ENCODE data around the gene DTNBP1.
"Not testable (repeated sequence)": the region's sequence is repeated elsewhere in the genome, so short reads cannot be mapped to it uniquely, and the experiment has no call there.

DTNBP1 gene

GRCh38 chr6:15666896-15667295, 4.1 kb upstream of the DTNBP1 start:
- DNase-seq (ENCODE audit: low read depth): not testable (repeated sequence)

GRCh38 chr6:15665237-15665636, 2.4 kb upstream of the DTNBP1 start:
- no peak for DNase-seq (ENCODE audit: low read depth)

- no peak for DNase-seq (ENCODE audit: low read depth)
Observed at GRCh38 chr6:15663130-15663871, 473 bp upstream of the DTNBP1 start.

- no peak for DNase-seq (ENCODE audit: low read depth)
Observed at GRCh38 chr6:15661853-15662325, 939 bp downstream of the DTNBP1 start.

- DNase-seq (ENCODE audit: low read depth): no peak
Observed at GRCh38 chr6:15659181-15659580, 3.6 kb downstream of the DTNBP1 start.

GRCh38 chr6:15658181-15658744, 4.6 kb downstream of the DTNBP1 start:
- no peak for DNase-seq (ENCODE audit: low read depth)

GRCh38 chr6:15657290-15657689, 5.5 kb downstream of the DTNBP1 start:
- no peak for DNase-seq (ENCODE audit: low read depth)

GRCh38 chr6:15656145-15656544, 6.7 kb downstream of the DTNBP1 start:
- DNase-seq (ENCODE audit: low read depth): no peak

- no peak for DNase-seq (ENCODE audit: low read depth)
Observed at GRCh38 chr6:15654250-15654649, 8.6 kb downstream of the DTNBP1 start.

GRCh38 chr6:15653581-15653980, 9.2 kb downstream of the DTNBP1 start:
- DNase-seq (ENCODE audit: low read depth): no peak

GRCh38 chr6:15650004-15650559, 12.7 kb downstream of the DTNBP1 start:
- DNase-seq (ENCODE audit: low read depth): not testable (repeated sequence)

- DNase-seq (ENCODE audit: low read depth): no peak
Observed at GRCh38 chr6:15644904-15645303, 17.9 kb downstream of the DTNBP1 start.

- no peak for DNase-seq (ENCODE audit: low read depth)
Observed at GRCh38 chr6:15643542-15643941, 19.3 kb downstream of the DTNBP1 start.

GRCh38 chr6:15642276-15642675, 20.6 kb downstream of the DTNBP1 start:
- no peak for DNase-seq (ENCODE audit: low read depth)

- no peak for DNase-seq (ENCODE audit: low read depth)
Observed at GRCh38 chr6:15638373-15638772, 24.5 kb downstream of the DTNBP1 start.

- no peak for DNase-seq (ENCODE audit: low read depth)
Observed at GRCh38 chr6:15631432-15631831, 31.4 kb downstream of the DTNBP1 start.

- DNase-seq (ENCODE audit: low read depth): no peak
Observed at GRCh38 chr6:15630202-15630601, 32.6 kb downstream of the DTNBP1 start.

GRCh38 chr6:15629487-15629886, 33.3 kb downstream of the DTNBP1 start:
- no peak for DNase-seq (ENCODE audit: low read depth)

GRCh38 chr6:15628499-15629131, 34.2 kb downstream of the DTNBP1 start:
- peak; percentile 32 for DNase-seq (ENCODE audit: low read depth)

- DNase-seq (ENCODE audit: low read depth): no peak
Observed at GRCh38 chr6:15627821-15628220, 35.0 kb downstream of the DTNBP1 start.

GRCh38 chr6:15626878-15627674, 35.8 kb downstream of the DTNBP1 start:
- no peak for DNase-seq (ENCODE audit: low read depth)

- no peak for DNase-seq (ENCODE audit: low read depth)
Observed at GRCh38 chr6:15626160-15626559, 36.7 kb downstream of the DTNBP1 start.
